AG09309 (cell line): Measurements from ENCODE around the gene NEK8.

Experiments
- DNase-seq: peaks from one replicate; pipeline ENCODE4 v3.0.0-alpha.2; 2010; ENCODE audit warnings: low read depth
- H3K4me3 ChIP-seq: 2 replicates; pipeline ENCODE4 v1.5.1; 2011; ENCODE audit warnings: mild to moderate bottlenecking, low read depth, low read length, moderate library complexity; ENCODE audit not compliant: control insufficient read depth
- TF ChIP-seq, protein P1 (sequence below): IDR thresholded peaks from 2 replicates; pipeline ENCODE4 v1.5.1; 2011; ENCODE audit warnings: mild to moderate bottlenecking, low read depth, low read length, inconsistent platforms; ENCODE audit not compliant: insufficient read depth, control insufficient read depth; ENCODE audit errors: missing control alignments

The NEK8 gene

DNA sequence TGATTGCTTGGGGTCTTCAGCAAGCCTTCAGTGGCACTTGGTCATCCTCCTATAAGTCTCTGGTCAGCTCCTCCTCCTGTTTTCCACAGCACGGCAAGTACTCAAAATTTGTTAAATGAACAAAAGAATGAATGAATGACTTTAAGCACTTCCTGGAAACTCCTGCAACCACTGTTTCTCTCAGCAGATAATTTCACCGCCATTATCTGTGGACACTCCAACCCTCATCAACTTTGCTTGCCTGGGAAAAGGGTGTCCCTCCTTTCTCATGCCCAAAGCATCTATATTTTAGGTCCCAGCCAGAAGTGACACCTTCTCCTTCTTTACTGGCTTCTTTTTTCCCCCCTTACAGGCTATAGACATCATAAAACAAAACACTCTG lies 21.3 kb upstream of the NEK8 start:
- no peak overlapping the region for H3K4me3 ChIP-seq
- TF ChIP-seq, protein P1, sequence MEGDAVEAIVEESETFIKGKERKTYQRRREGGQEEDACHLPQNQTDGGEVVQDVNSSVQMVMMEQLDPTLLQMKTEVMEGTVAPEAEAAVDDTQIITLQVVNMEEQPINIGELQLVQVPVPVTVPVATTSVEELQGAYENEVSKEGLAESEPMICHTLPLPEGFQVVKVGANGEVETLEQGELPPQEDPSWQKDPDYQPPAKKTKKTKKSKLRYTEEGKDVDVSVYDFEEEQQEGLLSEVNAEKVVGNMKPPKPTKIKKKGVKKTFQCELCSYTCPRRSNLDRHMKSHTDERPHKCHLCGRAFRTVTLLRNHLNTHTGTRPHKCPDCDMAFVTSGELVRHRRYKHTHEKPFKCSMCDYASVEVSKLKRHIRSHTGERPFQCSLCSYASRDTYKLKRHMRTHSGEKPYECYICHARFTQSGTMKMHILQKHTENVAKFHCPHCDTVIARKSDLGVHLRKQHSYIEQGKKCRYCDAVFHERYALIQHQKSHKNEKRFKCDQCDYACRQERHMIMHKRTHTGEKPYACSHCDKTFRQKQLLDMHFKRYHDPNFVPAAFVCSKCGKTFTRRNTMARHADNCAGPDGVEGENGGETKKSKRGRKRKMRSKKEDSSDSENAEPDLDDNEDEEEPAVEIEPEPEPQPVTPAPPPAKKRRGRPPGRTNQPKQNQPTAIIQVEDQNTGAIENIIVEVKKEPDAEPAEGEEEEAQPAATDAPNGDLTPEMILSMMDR = no peak
- no peak for DNase-seq

DNA sequence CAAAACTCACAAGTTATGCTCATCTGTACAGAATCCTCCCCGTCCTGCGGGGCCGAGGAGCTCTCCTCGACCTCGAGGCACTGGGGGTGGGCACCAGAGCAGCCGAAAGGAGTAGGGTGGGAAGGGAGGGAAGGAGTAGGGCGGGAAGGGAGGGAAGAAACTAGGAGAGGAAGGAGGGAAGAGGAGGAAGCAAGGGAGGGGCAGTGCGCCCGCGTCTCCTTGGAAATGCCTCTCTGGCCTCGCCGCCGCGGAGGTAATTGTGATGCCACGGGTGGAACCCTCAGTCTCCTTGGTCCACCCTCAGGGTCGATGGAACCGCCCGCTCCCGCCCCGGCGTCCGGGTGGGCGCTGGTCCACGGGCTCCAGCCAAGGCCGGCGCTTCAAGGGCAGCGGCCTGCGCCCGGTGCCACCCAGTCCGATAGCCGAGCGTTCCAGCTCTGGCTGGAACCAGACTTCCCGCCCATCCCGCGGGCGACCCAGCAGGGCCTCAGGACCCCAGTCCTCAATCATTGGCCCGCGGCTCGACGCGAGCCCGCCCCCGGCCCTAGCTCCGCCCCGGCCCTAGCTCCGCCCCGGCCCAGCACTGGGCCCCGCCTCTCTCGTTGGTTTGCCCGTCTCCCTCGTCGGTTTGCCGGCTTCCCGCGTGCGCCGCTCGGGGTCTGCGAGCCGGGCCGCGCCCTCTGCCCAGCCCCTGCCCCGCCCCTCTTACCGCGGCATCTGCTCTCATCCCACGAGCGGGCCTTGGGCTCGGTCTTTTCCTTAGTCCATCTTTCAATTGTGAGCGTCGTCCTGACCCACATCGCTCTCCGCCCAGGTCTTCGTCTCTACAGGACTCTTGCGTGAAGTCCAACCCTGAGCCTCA lies 17.5 kb upstream of the NEK8 start:
- TF ChIP-seq, protein P1 = no peak
- DNase-seq = peak; percentile 55
- peak overlapping the region; percentile 50 for H3K4me3 ChIP-seq

DNA sequence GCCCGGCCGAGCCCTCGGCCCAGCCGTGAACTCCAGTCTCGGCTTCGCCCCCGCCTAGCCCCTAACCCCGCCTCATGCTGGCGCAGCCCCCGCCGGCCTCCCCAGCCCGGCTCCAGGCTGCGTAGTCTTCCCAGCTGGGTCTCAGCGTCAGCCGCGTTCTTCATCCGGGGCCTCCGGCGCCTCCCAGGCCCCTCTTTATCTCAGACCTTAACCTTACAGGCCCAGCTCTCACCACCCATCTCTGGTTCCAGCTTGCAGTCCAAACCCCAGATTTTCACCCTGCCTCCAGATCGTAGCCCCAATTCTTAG lies 16.9 kb upstream of the NEK8 start, which contains the start of gene PROCA1:
Gene PROCA1 (minus strand): TSS at position 166 of the 309 bp plus-strand sequence. CDS start 228 bp downstream, outside the sequence.
- DNase-seq = no peak
- TF ChIP-seq, protein P1 = no peak
- peak within 1 kb of the TSS; percentile 50 for H3K4me3 ChIP-seq

DNA sequence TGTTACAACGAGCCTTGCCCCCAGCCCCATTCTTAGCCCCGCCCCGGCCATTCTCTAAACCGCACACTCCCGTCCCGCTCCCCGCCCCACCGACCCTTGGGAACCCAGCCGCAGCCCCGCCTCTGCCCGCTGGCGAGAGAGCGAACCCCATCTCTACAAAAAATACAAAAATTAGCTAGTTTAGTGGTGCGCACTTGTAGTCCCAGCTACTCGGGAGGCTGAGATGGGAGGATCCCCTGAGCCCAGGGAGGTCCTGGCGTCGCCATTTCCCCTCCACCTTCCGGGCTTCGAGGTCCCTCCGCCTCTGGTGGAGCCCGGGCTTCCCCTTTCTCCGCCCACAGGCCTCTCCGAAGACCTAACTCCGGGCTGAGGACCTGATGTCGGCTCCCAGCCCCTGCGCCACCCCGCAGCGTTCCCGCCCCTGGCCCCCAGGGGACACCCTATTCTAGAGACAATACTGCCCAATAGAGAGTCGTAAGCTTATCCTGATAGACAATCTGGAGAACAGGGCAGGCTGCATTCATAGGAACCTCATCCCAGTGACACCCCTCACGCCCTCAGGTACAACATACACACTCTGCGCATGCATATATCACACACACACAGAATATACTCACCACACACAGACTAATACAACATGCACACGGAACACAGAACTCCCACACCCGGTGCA lies 16.4 kb upstream of the NEK8 start:
- TF ChIP-seq, protein P1 = no peak
- peak overlapping the region; percentile 25; the same call in 1 of the 2 replicates for H3K4me3 ChIP-seq
- no peak for DNase-seq

DNA sequence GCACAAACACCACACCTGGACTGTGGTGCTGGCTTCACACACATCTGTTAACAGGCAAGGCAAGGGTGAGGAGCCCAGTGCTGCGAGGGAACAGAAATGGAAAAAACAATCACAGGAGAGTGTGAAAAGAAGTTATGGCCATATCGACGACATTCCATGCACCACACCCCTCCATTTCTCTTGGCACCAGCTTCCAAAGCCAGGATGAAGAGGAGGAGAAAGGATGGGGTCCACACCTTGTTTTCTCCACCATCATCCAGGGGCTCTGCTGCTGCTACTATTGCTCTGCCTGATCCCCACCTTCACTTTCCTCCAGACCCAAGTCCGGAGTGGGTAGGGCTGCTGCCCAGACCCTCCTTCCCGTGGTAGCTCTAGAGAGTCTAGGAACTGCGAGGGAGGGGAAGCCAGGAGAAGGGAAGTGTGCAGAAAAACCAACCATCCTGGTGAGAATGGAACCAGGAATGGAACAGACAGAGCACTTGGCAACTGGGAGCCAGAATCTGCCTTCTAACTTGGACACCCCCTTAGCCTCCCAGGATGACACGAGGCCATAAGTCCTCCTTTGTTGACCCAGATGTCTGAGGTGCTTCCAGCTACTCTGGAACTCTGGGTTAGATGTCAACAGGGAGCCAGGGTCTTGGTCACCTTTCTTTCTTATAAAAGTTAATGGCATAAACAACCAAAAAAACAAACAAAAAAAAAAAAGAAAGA lies 15.7 kb upstream of the NEK8 start:
- no peak for DNase-seq
- TF ChIP-seq, protein P1 = no peak
- no peak overlapping the region for H3K4me3 ChIP-seq

DNA sequence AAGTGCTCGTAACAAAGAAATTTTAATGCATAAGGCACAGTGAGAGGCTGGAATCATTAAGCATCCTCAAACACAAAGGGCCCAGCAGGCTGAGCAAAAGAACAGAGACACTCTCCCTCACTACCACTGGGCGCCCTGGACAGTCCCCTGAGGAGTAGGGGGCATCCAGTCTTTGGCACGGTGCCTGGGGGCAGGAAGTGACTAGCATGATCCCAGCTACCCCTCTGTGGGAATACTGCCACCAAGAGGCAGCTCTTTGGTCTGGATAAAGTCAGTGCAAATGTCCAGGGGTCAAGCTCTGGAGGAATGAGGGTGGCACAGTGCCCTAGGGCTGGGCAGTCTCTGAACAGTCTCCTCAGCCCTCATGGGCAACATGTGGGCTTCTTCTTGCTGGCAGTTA lies 14.3 kb upstream of the NEK8 start:
- no peak for DNase-seq
- H3K4me3 ChIP-seq = no peak overlapping the region
- TF ChIP-seq, protein P1 = no peak
